ENCODE results near the gene CD55. TPM values are rescaled to one million over a fixed set of nuclear protein-coding genes. Genes with fewer than 3 reads are reported as not detected.

The CD55 gene
- total RNA-seq, 1 donor = 9.0 TPM

GRCh38 chr1:207315435-207315834, 6.0 kb upstream of the CD55 start:
- DNase-seq (ENCODE audit: insufficient read length, low spot score, missing footprints) = no peak
- peaks cover 3% of the 10 kb centered on the region for H3K27me3 ChIP-seq (ENCODE audit: insufficient read depth, low read length)
- TF ChIP-seq, protein P1, sequence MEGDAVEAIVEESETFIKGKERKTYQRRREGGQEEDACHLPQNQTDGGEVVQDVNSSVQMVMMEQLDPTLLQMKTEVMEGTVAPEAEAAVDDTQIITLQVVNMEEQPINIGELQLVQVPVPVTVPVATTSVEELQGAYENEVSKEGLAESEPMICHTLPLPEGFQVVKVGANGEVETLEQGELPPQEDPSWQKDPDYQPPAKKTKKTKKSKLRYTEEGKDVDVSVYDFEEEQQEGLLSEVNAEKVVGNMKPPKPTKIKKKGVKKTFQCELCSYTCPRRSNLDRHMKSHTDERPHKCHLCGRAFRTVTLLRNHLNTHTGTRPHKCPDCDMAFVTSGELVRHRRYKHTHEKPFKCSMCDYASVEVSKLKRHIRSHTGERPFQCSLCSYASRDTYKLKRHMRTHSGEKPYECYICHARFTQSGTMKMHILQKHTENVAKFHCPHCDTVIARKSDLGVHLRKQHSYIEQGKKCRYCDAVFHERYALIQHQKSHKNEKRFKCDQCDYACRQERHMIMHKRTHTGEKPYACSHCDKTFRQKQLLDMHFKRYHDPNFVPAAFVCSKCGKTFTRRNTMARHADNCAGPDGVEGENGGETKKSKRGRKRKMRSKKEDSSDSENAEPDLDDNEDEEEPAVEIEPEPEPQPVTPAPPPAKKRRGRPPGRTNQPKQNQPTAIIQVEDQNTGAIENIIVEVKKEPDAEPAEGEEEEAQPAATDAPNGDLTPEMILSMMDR (IDR thresholded peaks at IDR 0.05; ENCODE audit: extremely low read depth, low read depth, low read length) = no peak

DNA sequence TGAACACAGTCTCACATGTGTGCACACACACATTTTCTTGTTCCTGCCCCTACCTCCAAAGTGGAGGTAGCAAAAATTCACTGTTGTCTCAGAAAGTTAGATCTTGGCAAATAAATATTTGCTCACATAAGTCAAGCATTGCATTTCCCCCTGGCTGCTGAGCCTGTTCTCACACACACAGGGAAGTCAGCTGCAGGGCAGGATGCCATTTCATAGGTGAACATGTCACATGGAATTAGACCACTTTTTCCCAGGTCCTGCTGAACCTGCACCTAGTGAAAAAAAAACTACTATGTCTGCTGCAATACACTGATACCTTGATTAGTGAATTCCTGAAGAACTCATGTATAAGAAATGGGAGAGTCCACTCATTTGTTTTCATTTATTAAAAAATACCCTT, 5.3 kb upstream of the CD55 start:
- Histone ChIP-seq H3K4me1 (ENCODE audit: insufficient read depth, low read length) (peaks cover 3% of the 10 kb centered on the region), H3K27me3 (ENCODE audit: insufficient read depth, low read length) (peaks cover 3% of the 10 kb centered on the region), H3K27ac (ENCODE audit: low read depth, low read length) (no peak overlapping the region), H3K36me3 (ENCODE audit: insufficient read depth, low read length) (no peaks in the 10 kb centered on the region), H4K20me1 (ENCODE audit: insufficient read depth, low read length) (no peaks in the 10 kb centered on the region), H3K4me2 (ENCODE audit: insufficient read depth, low read length) (no peak overlapping the region), H3K4me3 (ENCODE audit: insufficient read depth, low read length) (no peak overlapping the region), H2AFZ (ENCODE audit: low read length) (no peak overlapping the region), H3K9me3 (ENCODE audit: low read depth, low read length) (no peaks in the 10 kb centered on the region), H3K79me2 (ENCODE audit: insufficient read depth, low read length) (no peaks in the 10 kb centered on the region)
- DNase-seq (ENCODE audit: insufficient read length, low spot score, missing footprints) = no peak
- TF ChIP-seq, protein P1 (IDR thresholded peaks at IDR 0.05; ENCODE audit: extremely low read depth, low read depth, low read length) = no peak

More at GRCh38 chr1:207315435-207315834, 6.0 kb upstream of the CD55 start:
- H3K4me2 ChIP-seq (ENCODE audit: insufficient read depth, low read length) = no peak overlapping the region
- H2AFZ ChIP-seq (ENCODE audit: low read length) = no peak overlapping the region
- no peak overlapping the region for H3K4me3 ChIP-seq (ENCODE audit: insufficient read depth, low read length)
- no peak overlapping the region for H3K27ac ChIP-seq (ENCODE audit: low read depth, low read length)
- no peaks in the 10 kb centered on the region for H3K36me3 ChIP-seq (ENCODE audit: insufficient read depth, low read length)
- no peaks in the 10 kb centered on the region for H3K4me1 ChIP-seq (ENCODE audit: insufficient read depth, low read length)
- H3K9me3 ChIP-seq (ENCODE audit: low read depth, low read length) = no peaks in the 10 kb centered on the region
- H4K20me1 ChIP-seq (ENCODE audit: insufficient read depth, low read length) = no peaks in the 10 kb centered on the region
- H3K79me2 ChIP-seq (ENCODE audit: insufficient read depth, low read length) = no peaks in the 10 kb centered on the region

GRCh38 chr1:207316622-207317391, 4.7 kb upstream of the CD55 start:
- Histone ChIP-seq H3K4me2 (ENCODE audit: insufficient read depth, low read length) (no peak overlapping the region), H3K27ac (ENCODE audit: low read depth, low read length) (no peak overlapping the region), H3K27me3 (ENCODE audit: insufficient read depth, low read length) (peaks cover 3% of the 10 kb centered on the region), H3K9me3 (ENCODE audit: low read depth, low read length) (no peaks in the 10 kb centered on the region), H3K79me2 (ENCODE audit: insufficient read depth, low read length) (no peaks in the 10 kb centered on the region), H4K20me1 (ENCODE audit: insufficient read depth, low read length) (no peaks in the 10 kb centered on the region), H3K4me1 (ENCODE audit: insufficient read depth, low read length) (peaks cover 5% of the 10 kb centered on the region), H3K4me3 (ENCODE audit: insufficient read depth, low read length) (no peak overlapping the region), H3K36me3 (ENCODE audit: insufficient read depth, low read length) (no peaks in the 10 kb centered on the region), H2AFZ (ENCODE audit: low read length) (no peak overlapping the region)
- TF ChIP-seq, protein P1 (IDR thresholded peaks at IDR 0.05; ENCODE audit: extremely low read depth, low read depth, low read length) = no peak
- no peak for DNase-seq (ENCODE audit: insufficient read length, low spot score, missing footprints)

GRCh38 chr1:207317561-207317960, 3.9 kb upstream of the CD55 start:
- Histone ChIP-seq H2AFZ (ENCODE audit: low read length) (no peak overlapping the region), H3K9me3 (ENCODE audit: low read depth, low read length) (no peaks in the 10 kb centered on the region), H3K4me3 (ENCODE audit: insufficient read depth, low read length) (no peak overlapping the region), H3K27ac (ENCODE audit: low read depth, low read length) (no peak overlapping the region), H3K27me3 (ENCODE audit: insufficient read depth, low read length) (peaks cover 3% of the 10 kb centered on the region), H3K79me2 (ENCODE audit: insufficient read depth, low read length) (no peaks in the 10 kb centered on the region), H3K4me2 (ENCODE audit: insufficient read depth, low read length) (no peak overlapping the region), H4K20me1 (ENCODE audit: insufficient read depth, low read length) (no peaks in the 10 kb centered on the region), H3K36me3 (ENCODE audit: insufficient read depth, low read length) (no peaks in the 10 kb centered on the region), H3K4me1 (ENCODE audit: insufficient read depth, low read length) (peaks cover 10% of the 10 kb centered on the region)
- TF ChIP-seq, protein P1 (IDR thresholded peaks at IDR 0.05; ENCODE audit: extremely low read depth, low read depth, low read length) = no peak
- no peak for DNase-seq (ENCODE audit: insufficient read length, low spot score, missing footprints)

Data from osteoblast (primary cell).